Effector memory CD4-positive, alpha-beta T cell (primary cell): ENCODE results near the gene TRIM25.

Source experiments
- DNase-seq, 3 donors: peaks; one replicate each; pipeline ENCODE4 v3.0.0-alpha.2; 2020
- H3K27ac ChIP-seq: 2 replicates; pipeline ENCODE4 v1.7.0; 2013; ENCODE audit warnings: mild to moderate bottlenecking, low read length, moderate library complexity; ENCODE audit not compliant: insufficient read depth, poor library complexity, severe bottlenecking
- H3K27me3 ChIP-seq: replicated peaks from 2 replicates; pipeline ENCODE4 v1.7.0; 2013; ENCODE audit warnings: mild to moderate bottlenecking, low read length; ENCODE audit not compliant: insufficient read depth, control insufficient read depth, poor library complexity, severe bottlenecking
- H3K36me3 ChIP-seq: 2 replicates; pipeline ENCODE4 v1.7.0; 2013; ENCODE audit warnings: mild to moderate bottlenecking, low read length, moderate library complexity; ENCODE audit not compliant: control insufficient read depth, insufficient read depth
- H3K4me1 ChIP-seq: 2 replicates; pipeline ENCODE4 v1.7.0; 2013; ENCODE audit warnings: low read length, mild to moderate bottlenecking; ENCODE audit not compliant: control insufficient read depth, insufficient read depth, poor library complexity, severe bottlenecking
- H3K4me3 ChIP-seq: 2 replicates; pipeline ENCODE4 v1.7.0; 2013; ENCODE audit warnings: low read length, low read depth, mild to moderate bottlenecking; ENCODE audit not compliant: insufficient read depth, poor library complexity, severe bottlenecking
- H3K9me3 ChIP-seq: 2 replicates; pipeline ENCODE4 v1.7.0; 2013; ENCODE audit warnings: mild to moderate bottlenecking, low read length, moderate library complexity; ENCODE audit not compliant: control insufficient read depth

The TRIM25 gene

GRCh38 chr17:56870081-56870651, 43.7 kb downstream of the TRIM25 start:
- Histone ChIP-seq H3K27ac (no peak overlapping the region), H3K36me3 (peaks cover 5% of the 10 kb centered on the region), H3K4me3 (no peak overlapping the region), H3K4me1 (no peaks in the 10 kb centered on the region), H3K27me3 (no peaks in the 10 kb centered on the region), H3K9me3 (no peaks in the 10 kb centered on the region)
- DNase-seq, result no peak

GRCh38 chr17:56868716-56869115, 45.1 kb downstream of the TRIM25 start:
- no peaks in the 10 kb centered on the region for H3K9me3 ChIP-seq
- no peak for DNase-seq
- no peak overlapping the region for H3K4me3 ChIP-seq
- no peaks in the 10 kb centered on the region for H3K27me3 ChIP-seq
- H3K4me1 ChIP-seq, result no peaks in the 10 kb centered on the region
- no peak overlapping the region for H3K27ac ChIP-seq
- peaks cover 14% of the 10 kb centered on the region for H3K36me3 ChIP-seq

- Histone ChIP-seq H3K4me3 (no peak overlapping the region), H3K36me3 (peaks cover 20% of the 10 kb centered on the region), H3K4me1 (no peaks in the 10 kb centered on the region), H3K9me3 (no peaks in the 10 kb centered on the region), H3K27me3 (no peaks in the 10 kb centered on the region), H3K27ac (no peak overlapping the region)
- no peak for DNase-seq
Measured at GRCh38 chr17:56867948-56868376, 45.9 kb downstream of the TRIM25 start.

- H3K9me3 ChIP-seq, result no peaks in the 10 kb centered on the region
- peaks cover 26% of the 10 kb centered on the region for H3K36me3 ChIP-seq
- no peaks in the 10 kb centered on the region for H3K27me3 ChIP-seq
- no peak overlapping the region for H3K27ac ChIP-seq
- H3K4me3 ChIP-seq, result no peak overlapping the region
- no peaks in the 10 kb centered on the region for H3K4me1 ChIP-seq
- no peak for DNase-seq
Measured at GRCh38 chr17:56866496-56866895, 47.4 kb downstream of the TRIM25 start.

- no peak for DNase-seq
- Histone ChIP-seq H3K27ac (no peak overlapping the region), H3K9me3 (no peaks in the 10 kb centered on the region), H3K36me3 (peaks cover 30% of the 10 kb centered on the region), H3K4me3 (no peak overlapping the region), H3K4me1 (no peaks in the 10 kb centered on the region), H3K27me3 (no peaks in the 10 kb centered on the region)
Measured at GRCh38 chr17:56866076-56866475, 47.8 kb downstream of the TRIM25 start.

- Histone ChIP-seq H3K27ac (no peak overlapping the region), H3K36me3 (peaks cover 40% of the 10 kb centered on the region), H3K27me3 (no peaks in the 10 kb centered on the region), H3K4me1 (no peaks in the 10 kb centered on the region), H3K4me3 (no peak overlapping the region), H3K9me3 (no peaks in the 10 kb centered on the region)
- DNase-seq, result no peak
Measured at GRCh38 chr17:56863974-56864373, 49.9 kb downstream of the TRIM25 start.

- H3K4me3 ChIP-seq, result no peak overlapping the region
- H3K4me1 ChIP-seq, result no peaks in the 10 kb centered on the region
- no peak overlapping the region for H3K27ac ChIP-seq
- no peaks in the 10 kb centered on the region for H3K9me3 ChIP-seq
- no peak for DNase-seq
- peaks cover 48% of the 10 kb centered on the region for H3K36me3 ChIP-seq
- no peaks in the 10 kb centered on the region for H3K27me3 ChIP-seq
Measured at GRCh38 chr17:56861899-56862298, 52.0 kb downstream of the TRIM25 start.

GRCh38 chr17:56851008-56851407, 62.8 kb downstream of the TRIM25 start:
- Histone ChIP-seq H3K4me1 (no peaks in the 10 kb centered on the region), H3K9me3 (no peaks in the 10 kb centered on the region), H3K27me3 (no peaks in the 10 kb centered on the region), H3K36me3 (peaks cover 41% of the 10 kb centered on the region), H3K27ac (no peak overlapping the region), H3K4me3 (no peak overlapping the region)
- DNase-seq, result no peak

GRCh38 chr17:56850591-56850990, 63.3 kb downstream of the TRIM25 start:
- no peak for DNase-seq
- peaks cover 39% of the 10 kb centered on the region for H3K36me3 ChIP-seq

GRCh38 chr17:56849131-56849530, 64.7 kb downstream of the TRIM25 start:
- H3K27me3 ChIP-seq, result no peaks in the 10 kb centered on the region
- H3K27ac ChIP-seq, result no peak overlapping the region
- no peaks in the 10 kb centered on the region for H3K9me3 ChIP-seq
- no peak overlapping the region for H3K4me3 ChIP-seq
- no peaks in the 10 kb centered on the region for H3K4me1 ChIP-seq
- no peak for DNase-seq
- H3K36me3 ChIP-seq, result peaks cover 46% of the 10 kb centered on the region

More at GRCh38 chr17:56850591-56850990, 63.3 kb downstream of the TRIM25 start:
- Histone ChIP-seq H3K4me3 (no peak overlapping the region), H3K4me1 (no peaks in the 10 kb centered on the region), H3K27me3 (no peaks in the 10 kb centered on the region), H3K27ac (no peak overlapping the region), H3K9me3 (no peaks in the 10 kb centered on the region)
